ENCODE data around the gene CCDC196.
A peak's percentile ranks its signal among the peaks of the same experiment; 100 is the strongest.

The CCDC196 gene, protein sequence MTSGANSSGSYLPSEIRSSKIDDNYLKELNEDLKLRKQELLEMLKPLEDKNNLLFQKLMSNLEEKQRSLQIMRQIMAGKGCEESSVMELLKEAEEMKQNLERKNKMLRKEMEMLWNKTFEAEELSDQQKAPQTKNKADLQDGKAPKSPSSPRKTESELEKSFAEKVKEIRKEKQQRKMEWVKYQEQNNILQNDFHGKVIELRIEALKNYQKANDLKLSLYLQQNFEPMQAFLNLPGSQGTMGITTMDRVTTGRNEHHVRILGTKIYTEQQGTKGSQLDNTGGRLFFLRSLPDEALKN

DNA sequence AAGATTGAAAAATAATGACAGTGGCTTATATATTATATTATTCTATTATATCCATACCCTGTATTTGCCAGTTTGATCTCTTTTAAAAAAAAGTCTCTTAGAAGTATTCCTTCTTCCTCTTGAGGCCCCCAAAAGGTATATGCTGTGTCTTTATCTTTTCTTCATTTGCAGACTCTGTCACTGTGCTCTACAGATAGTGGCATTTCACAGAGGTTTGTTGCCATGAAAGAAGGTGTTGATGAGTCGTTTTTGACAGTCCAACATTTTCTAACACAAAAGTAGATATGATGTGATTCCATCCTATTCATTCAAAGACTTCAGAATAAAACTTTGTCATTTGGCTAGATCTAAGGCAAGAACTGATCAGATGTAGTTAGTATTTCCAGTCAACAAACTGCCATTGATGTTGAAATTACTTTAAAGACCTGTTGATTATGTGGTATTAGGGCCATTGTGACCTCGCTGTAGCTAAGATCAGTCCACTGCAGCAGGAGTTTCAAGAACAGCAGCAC is at the start of gene CCDC196:
TSS of gene CCDC196 (plus strand) at position 462 of the 512 bp plus-strand sequence. CDS start 132 bp downstream, outside the sequence.
- DNase-seq = no peak

- DNase-seq = no peak
Observed at GRCh38 chr14:66440801-66441200, 45.4 kb upstream of the CCDC196 start.

GRCh38 chr14:66442953-66443571 is 43.1 kb upstream of the CCDC196 start:
- no peak for DNase-seq

DNA sequence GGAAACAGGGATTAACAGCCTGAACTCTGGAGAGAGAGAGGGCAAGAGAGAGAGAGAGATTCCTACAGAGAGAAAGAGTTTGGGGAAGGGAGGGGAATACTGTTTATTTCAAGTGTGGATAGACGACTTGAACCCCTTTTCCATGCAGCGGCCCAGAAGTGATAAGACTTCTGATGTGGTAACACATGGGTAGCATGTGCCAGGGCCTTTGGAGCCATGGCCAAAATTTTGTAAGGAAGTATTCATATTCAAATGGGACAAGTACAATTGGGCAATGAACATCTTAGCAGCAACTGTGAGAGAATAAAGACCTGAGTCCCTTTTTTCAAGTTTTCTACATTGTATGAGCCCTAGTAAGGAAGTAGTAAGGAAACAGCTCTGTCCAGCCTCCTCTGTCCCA is 42.4 kb upstream of the CCDC196 start:
- no peak for DNase-seq

DNA sequence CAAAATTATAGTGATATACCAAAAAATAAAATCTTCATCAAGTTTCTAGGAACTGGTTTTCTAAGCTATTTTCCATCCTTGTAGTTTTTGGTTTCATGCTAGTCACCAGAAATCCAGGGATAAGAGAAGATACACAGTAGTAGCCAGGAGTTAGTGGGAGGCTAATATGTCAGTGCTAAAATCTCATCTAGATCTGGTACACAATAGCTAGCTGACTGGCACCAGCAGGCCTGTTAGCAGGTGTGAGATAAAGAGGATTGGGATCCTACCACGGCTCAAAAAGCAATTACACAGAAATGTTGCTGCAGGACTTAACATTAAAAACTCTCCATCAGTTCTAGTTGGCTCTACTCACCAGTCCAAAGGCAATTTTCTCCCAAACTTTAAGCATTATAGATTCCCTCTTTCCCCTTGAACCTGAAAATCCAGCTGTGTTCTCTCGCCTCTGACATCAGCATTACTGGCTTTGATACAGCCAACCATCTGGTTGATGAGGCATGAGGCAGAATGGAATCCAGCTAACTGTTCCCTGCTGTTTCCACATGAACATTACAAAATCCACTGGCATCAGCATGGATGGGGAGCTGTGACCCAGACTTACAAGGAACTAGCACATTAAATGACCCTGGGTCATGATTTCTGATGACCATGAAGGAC is 41.8 kb upstream of the CCDC196 start:
- DNase-seq = no peak

- no peak for DNase-seq
Observed at GRCh38 chr14:66445936-66446335, 40.2 kb upstream of the CCDC196 start.

DNA sequence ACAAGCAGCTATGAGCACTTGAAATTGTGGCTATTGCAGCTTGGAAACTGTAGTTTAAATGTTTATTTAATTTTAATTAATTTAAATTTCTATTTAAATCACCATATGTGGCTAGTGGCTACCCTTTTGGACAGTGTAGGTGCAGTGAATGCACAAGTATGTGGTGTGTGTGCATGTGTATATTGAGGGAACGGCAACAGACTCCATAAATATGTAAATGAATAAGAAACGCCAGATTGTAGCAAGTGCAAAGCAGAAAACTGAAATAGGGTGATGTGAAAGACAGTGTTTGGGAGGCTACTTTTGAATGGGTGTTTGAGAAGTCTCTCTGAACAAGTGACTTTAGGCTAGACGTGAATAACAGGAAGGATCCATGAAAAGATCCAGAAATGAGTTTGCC is 32.7 kb upstream of the CCDC196 start:
- no peak for DNase-seq

DNA sequence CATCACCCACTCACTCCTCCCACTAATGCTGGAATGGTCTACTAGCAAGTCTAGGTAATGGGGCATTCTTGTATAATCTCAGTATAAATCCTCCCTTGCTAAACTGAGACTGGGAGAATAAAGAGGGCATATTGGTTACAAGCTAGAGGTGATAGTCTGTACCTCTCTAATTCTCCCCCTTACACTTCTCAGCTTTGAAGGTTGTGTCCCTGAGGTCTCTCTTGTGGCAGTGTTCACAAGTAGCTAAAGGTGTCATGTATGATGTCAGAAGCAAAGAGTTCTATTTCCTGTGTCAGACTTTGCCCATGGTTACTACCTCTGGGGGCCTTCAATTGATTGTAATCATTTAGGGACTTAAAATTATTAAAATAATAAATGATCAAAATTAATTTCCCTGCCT is 26.6 kb upstream of the CCDC196 start:
- DNase-seq = no peak

GRCh38 chr14:66464261-66464660 is 21.9 kb upstream of the CCDC196 start:
- no peak for DNase-seq

- no peak for DNase-seq
Observed at GRCh38 chr14:66468778-66469367, 17.3 kb upstream of the CCDC196 start.

- no peak for DNase-seq
Observed at GRCh38 chr14:66471584-66471983, 14.6 kb upstream of the CCDC196 start.

DNA sequence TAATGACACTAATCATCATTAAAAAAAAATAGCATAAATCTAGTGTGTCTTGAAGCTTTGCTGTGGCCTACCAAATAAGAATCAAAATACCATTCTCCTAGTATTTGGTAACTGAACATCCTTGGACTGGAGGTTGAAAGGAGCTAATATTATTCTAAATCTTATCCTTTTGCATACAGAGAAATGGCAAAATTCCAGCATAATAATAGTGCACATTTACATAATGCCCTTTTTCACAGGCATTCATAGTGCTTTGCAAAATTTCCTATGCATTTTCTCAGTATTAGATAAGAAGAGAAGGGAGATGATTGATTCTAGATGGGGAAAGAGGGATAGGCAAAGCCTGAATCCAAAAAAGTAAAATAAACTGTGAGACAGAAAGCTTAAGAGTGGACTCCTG is 13.9 kb upstream of the CCDC196 start:
- no peak for DNase-seq

DNA sequence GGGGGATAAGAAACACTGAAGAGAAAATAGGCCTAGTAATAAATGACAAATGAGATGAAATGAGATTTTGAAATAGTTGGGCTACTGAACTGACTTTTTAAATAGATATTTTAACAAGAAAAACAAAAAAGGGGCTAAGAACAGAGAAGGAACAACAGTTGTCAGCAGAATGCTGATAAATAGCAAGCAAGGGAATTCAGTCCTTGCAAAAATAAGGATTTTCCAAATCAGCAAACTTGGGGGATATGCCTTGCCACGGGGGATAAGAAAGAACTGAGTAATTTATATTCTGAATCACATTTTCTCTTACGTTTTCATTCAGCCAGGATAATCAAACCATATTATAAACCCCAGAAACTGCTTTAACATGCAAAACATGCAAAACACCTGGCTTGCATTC is 12.9 kb upstream of the CCDC196 start:
- no peak for DNase-seq

GRCh38 chr14:66476964-66477363 is 9.2 kb upstream of the CCDC196 start:
- peak; percentile 1 for DNase-seq

GRCh38 chr14:66477567-66477966 is 8.6 kb upstream of the CCDC196 start:
- no peak for DNase-seq

- DNase-seq = no peak
Observed at GRCh38 chr14:66482873-66483272, 3.3 kb upstream of the CCDC196 start.

GRCh38 chr14:66483322-66483721 is 2.8 kb upstream of the CCDC196 start:
- DNase-seq = no peak

DNA sequence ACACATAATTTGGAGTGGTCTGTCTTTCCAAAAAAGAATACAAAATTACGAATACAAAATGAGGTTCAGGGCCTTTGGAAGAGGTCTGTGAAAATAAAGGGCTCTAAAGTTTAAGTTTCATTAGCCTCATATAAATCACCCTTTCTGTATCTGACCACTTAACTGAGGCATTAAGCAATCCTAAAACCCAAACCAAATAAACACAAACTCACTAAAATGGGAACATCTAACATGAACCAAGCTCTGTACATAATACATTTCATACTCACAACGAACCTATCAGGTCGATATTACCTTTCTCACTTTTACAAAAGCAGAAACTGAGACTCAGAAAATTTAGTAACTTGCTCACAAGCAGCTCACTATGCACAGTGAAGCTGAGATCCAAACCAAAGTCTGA is 1.1 kb upstream of the CCDC196 start:
- no peak for DNase-seq

GRCh38 chr14:66487164-66487563 is 993 bp downstream of the CCDC196 start:
- no peak for DNase-seq

- DNase-seq = no peak
Observed at GRCh38 chr14:66490143-66491111, 4.3 kb downstream of the CCDC196 start.

DNA sequence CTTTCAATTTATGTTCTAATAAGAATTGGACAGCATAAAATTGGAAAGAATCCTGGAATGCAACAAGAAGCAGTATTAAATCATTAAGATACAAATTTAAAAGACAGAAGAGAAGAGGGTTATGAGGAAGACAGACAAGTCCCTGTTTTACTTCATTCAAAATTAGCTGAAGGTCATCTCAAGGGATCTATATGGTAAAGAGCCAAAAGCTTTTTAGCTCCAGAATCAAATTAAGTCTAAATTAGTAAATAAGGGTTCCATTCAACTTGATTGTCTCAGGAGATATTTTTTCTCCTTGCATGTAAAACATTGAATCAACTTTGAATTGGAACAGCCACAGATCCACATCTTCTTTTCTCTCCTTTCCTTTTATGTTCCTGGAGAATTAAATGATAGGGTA is 7.6 kb downstream of the CCDC196 start:
- DNase-seq = no peak

Data from NCI-H82 (cell line).